Astrocyte of the cerebellum (primary cell): ENCODE results near the gene KLHL2.

Experiments used
- DNase-seq: peaks from one replicate; pipeline ENCODE4 v3.0.0-alpha.2; 2011; ENCODE audit warnings: low read depth
- H3K4me3 ChIP-seq: 2 replicates; pipeline ENCODE4 v1.5.1; 2011; ENCODE audit warnings: mild to moderate bottlenecking, low read depth, low read length, moderate library complexity
- in situ Hi-C: cut with HindIII; loops from 2 replicates; pipeline ENCODE4 v1.10.0; 2017; ENCODE audit warnings: low sequenced_read_pairs
- TF ChIP-seq, protein P1 (sequence below): IDR thresholded peaks from 2 replicates; pipeline ENCODE4 v1.5.1; 2012; ENCODE audit warnings: low read length, low read depth, moderate library complexity, mild to moderate bottlenecking; ENCODE audit errors: missing control alignments

KLHL2 gene

DNA sequence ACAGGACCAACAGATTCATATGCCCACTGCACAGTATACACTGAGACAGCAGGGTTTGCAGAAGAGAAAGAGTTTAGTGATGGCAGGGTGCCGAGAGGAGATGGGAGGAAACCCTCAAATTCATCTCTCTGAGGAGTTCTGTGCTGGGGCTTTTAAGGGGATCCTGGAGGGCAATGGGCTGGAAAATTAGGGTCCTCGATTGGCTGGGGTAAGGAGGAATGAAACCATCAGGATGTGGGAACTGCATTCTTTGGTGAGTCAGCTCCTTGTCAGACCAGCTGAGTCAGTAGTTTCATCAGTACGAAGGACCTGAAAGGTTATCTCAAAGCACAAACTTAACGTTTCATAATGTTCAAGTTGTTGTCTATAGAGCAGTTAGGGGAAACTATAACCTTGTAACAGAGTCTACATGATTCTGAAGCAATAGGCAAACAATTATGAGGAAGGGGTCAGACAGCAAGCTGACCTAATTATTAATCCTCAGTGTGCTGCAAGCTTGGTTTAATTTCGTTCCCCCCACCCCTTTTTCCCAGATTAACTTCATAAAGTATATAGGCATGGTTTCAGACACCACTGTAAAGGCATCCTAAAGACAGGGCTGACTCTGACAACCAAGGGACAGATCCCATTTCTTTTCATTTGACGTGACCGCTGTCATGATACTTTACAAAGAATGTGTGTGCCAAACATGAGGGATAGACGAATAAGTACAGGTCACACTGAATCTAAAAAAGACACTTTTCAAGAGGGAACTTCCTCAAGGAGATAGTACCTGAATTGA, 118.6 kb downstream of the KLHL2 start:
- peak; percentile 27 for DNase-seq
- in situ Hi-C loops, result no loop called here
- TF ChIP-seq, protein P1, sequence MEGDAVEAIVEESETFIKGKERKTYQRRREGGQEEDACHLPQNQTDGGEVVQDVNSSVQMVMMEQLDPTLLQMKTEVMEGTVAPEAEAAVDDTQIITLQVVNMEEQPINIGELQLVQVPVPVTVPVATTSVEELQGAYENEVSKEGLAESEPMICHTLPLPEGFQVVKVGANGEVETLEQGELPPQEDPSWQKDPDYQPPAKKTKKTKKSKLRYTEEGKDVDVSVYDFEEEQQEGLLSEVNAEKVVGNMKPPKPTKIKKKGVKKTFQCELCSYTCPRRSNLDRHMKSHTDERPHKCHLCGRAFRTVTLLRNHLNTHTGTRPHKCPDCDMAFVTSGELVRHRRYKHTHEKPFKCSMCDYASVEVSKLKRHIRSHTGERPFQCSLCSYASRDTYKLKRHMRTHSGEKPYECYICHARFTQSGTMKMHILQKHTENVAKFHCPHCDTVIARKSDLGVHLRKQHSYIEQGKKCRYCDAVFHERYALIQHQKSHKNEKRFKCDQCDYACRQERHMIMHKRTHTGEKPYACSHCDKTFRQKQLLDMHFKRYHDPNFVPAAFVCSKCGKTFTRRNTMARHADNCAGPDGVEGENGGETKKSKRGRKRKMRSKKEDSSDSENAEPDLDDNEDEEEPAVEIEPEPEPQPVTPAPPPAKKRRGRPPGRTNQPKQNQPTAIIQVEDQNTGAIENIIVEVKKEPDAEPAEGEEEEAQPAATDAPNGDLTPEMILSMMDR, result no peak
- H3K4me3 ChIP-seq, result no peak overlapping the region

DNA sequence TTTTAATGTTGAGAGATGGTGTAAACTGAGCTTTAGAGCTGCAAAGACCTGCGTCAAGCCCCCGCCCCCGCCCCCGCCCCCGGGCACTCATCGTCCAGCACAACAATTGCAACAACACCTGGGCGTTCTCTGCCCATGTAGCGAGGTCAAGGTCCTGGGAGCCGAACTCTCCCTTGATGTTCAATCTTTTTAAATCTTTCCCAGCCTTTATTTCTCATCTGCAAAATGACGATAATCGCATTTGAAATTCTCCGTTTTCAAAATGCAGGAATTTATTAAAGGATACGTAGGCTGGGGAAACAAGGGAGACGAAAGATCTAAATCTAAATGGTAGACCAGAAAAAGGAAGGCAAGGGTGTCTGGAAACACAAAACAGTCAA, 119.5 kb downstream of the KLHL2 start:
- no peak for DNase-seq
- TF ChIP-seq, protein P1, result no peak
- peak overlapping the region; percentile 81 for H3K4me3 ChIP-seq

DNA sequence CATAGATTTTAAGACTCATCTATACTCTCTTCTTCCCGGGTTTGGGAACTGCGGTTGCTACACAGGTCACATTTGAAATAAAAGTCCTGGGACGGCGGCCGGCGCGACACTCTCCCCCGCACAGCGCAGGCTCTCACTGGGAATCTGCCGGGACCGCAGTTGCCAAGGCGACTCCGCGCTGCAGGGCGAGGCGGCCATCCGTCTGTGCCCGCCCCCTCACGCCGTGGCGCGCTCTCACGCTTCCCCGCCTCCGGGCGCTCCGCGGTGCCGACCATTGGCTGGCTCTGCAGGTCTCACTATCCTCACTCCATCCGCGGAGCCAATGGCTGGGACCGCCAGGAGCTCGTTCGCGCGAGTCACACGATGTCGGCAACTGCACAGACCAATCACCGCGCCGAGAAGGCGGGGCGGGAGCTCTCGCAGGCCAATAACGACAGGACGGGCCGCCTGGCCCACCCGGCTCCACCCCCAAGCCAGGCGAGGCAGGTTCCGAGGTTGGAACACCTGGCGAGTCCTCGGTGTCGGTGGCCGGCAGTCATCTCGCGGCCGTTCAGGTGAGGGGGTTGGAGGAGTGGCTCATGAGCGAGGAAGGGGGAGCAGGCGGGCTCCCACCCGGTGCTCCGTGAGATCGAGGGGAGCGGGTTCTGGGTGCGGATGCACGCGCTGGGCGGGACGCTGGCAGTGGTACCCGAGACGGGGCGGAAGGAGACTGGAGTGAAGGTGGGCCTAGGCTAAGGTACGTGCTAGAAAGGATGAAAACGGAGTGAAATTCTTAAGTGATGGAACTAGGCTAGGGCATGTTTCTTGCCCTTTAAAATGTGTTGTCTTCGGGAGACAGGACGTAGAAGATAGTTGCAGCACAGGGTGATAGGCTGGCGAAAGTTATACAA, 120.1 kb downstream of the KLHL2 start, which contains the start of gene MSMO1:
TSS of gene MSMO1 (plus strand) at position 459 of the 890 bp plus-strand sequence. CDS start 5,702 bp downstream, outside the sequence.
- H3K4me3 ChIP-seq, result peak within 1 kb of the TSS; percentile 81
- DNase-seq, result peak; percentile 98
- TF ChIP-seq, protein P1, result no peak
- in situ Hi-C loops, result no loop called here

More for the DNA sequence above, 119.5 kb downstream of the KLHL2 start:
- in situ Hi-C loops, result no loop called here

DNA sequence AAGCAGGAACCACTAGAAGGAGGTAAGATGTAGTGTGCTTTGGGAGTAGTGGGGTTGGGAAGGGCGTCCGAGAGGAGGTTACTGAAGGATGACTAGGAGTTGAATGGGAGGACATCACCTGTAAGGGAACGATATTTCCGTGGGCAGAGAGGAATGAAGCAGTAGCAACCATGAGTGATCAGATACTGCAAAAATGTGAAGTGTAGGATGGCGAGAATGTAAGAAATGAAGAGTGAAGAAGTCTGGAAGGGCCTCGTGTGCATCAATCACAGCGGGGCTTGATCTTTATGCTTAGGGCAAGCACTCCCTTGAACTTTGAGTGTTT, 120.7 kb downstream of the KLHL2 start:
- TF ChIP-seq, protein P1, result no peak
- H3K4me3 ChIP-seq, result peak overlapping the region; percentile 81
- in situ Hi-C loops, result no loop called here
- DNase-seq, result no peak

DNA sequence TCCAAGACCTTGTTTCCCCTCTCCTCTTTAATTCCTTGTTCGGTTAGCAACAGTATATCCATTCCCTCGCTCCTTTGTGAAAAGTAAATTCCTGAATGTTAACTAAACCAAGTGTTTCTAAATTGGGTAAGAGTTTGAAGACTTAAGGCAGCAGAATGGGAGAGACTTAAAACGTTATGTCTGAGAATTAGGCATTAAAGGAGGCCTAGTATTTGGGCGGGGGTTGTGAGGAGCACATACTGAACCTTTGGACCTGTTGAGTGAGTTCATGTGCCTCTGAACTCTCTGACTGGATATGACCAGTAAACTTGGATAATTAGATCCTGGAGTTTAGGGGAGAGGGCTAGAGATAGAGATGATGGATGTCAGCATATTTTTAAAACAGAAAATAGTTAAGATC, 121.3 kb downstream of the KLHL2 start:
- TF ChIP-seq, protein P1, result no peak
- in situ Hi-C loops, result no loop called here
- H3K4me3 ChIP-seq, result peak overlapping the region; percentile 81
- no peak for DNase-seq

DNA sequence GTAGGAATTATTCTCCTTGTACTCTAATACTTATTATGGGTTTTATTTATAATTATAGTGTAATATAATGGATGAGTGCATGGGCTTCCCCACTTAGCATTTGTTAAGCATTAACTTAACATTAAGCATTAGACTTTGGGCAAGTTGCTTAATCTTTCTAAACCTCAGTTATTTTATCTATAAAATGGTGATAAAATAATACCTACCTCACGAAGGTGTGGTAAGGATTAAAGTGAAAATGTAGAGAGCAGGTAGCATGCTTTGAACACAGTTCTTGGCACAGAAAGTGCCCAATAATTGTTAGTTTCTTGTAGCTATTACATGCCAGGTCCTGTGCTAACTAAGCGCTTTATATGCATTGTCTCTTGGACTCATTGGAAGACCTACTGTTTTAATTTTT, 122.7 kb downstream of the KLHL2 start:
- DNase-seq, result no peak
- TF ChIP-seq, protein P1, result no peak
- in situ Hi-C loops, result no loop called here
- peak overlapping the region; percentile 81 for H3K4me3 ChIP-seq
